GM12801 (cell line): ENCODE results near the gene GPR153.

Source experiments
- CTCF ChIP-seq: IDR thresholded peaks from one replicate; pipeline ENCODE4 v1.5.1; 2011; ENCODE audit warnings: control low read depth; ENCODE audit not compliant: insufficient read length; ENCODE audit errors: extremely low read depth

Gene GPR153

DNA sequence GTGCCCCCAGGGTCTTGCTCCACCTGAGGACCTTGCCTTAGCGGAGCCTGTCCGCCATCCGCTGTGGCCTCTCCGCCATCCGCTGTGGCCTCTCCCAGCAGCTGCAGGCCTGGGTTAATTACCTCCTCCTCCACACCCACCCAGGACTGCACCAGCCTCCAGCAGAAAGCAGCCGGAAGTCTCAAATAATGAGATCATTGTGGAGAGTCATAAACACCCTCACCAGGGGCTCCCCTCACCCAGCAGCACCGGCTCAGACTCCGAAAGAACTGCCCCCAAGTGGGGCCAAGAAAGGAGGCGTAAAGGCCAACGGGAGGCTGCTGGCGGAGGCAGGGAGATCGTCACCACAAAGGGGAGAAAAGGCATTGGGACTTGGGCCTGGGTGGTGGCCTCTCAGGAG, 10.7 kb upstream of the GPR153 start:
- TF ChIP-seq CTCF: no peak

GRCh38 chr1:6271006-6271405, 10.1 kb upstream of the GPR153 start:
- TF ChIP-seq CTCF: no peak

GRCh38 chr1:6270401-6270800, 9.5 kb upstream of the GPR153 start:
- TF ChIP-seq CTCF: no peak

- no peak for TF ChIP-seq CTCF
These were observed 9.0 kb upstream of the GPR153 start for GRCh38 chr1:6269720-6270400.

DNA sequence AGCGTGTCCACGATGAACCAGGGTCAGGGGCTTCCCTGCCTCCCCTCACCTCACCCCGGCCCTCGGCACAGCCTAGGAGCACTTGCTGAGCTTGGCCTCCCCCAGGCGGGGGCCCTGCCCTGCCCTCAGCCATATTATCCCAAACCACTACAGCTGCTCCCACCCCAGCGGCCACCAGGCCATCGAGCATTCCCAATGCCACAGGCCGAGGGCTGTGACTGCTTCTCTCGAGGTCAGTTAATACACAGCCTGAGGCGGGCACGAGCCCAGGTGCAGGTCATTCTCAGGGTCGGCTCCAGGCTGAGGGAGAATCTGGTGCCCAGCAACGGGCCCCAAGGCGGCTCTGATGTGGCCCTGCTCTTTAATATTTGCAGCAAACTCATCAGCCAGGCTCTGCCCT, 8.4 kb upstream of the GPR153 start:
- no peak for TF ChIP-seq CTCF

- no peak for TF ChIP-seq CTCF
These were observed 7.5 kb upstream of the GPR153 start for GRCh38 chr1:6268415-6268814.

DNA sequence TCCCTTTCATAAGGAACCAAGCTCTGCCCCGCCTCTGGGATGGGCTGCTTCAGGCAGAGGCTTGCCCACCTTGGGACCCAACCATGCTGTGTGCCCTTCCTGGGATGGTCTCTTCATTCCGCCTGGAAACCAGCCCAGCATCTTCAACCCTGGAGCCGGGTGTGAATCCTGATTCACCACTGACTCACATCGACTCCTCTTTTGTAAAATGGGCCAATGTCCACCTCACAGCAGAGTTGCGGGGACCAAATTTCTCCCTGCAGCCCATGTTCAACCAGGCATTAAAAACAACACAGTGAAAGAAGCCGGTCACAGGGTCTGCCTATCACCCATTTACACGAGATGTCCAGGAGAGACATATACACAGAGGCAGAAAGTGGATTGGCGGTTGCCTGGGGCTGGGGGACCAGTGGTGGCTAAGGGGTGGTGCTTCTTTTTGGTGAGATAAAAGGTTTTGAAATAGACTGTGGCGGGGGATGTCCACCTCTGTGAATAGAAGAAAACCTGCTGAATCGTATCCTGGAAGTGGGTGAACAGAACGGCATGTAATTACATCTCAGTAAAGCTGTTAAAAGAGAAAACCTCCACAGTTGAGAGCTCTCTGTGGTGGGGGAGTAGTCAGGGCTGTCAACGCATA, 6.9 kb upstream of the GPR153 start:
- no peak for TF ChIP-seq CTCF

- TF ChIP-seq CTCF: no peak
These were observed 5.7 kb upstream of the GPR153 start for GRCh38 chr1:6266641-6267040.
